ENCODE data around the gene LRIF1. TPM values are rescaled to one million over a fixed set of nuclear protein-coding genes. Genes with fewer than 3 reads are reported as not detected.
"Not testable (repeated sequence)": the region's sequence is repeated elsewhere in the genome, so short reads cannot be mapped to it uniquely, and the experiment has no call there.

LRIF1 gene
- total RNA-seq, 1 donor from 2014 or later, result 9.7 TPM

- Mint-ChIP-seq H3K9me3 (no peaks in the 10 kb centered on the region), H3K36me3 (ENCODE audit: low read depth) (peaks cover 19% of the 10 kb centered on the region), H3K27me3 (ENCODE audit: low read depth) (peaks cover 3% of the 10 kb centered on the region), H3K4me1 (no peaks in the 10 kb centered on the region), H3K4me3 (no peak overlapping the region), H3K27ac (ENCODE audit: unreplicated experiment) (no peak overlapping the region)
- DNase-seq (ENCODE audit: low read depth, low spot score), result no peak
- no peak for TF ChIP-seq CTCF (conservative IDR thresholded peaks at IDR 0.05)
Measured at GRCh38 chr1:110948038-110948810, 15.5 kb downstream of the LRIF1 start.

DNA sequence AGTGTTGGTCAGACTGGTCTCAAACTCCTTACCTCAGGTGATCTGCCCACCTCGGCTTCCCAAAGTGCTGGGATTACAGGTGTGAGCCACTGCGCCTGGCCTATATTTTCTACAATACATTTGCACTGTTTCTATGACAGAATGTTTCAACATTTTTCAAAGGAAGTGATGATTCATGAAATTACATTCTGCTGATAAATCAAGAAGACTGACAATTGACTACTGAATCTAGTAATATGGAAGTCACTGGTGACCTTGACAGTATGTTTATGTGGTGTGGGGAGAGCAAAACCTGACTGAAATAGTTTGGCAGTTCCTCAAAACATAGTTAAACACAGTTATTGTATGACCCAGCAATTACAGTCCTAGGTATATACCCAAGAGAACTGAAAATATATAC, 18.1 kb downstream of the LRIF1 start:
- no peaks in the 10 kb centered on the region for H3K9me3 Mint-ChIP-seq
- no peaks in the 10 kb centered on the region for H3K4me1 Mint-ChIP-seq
- peaks cover 15% of the 10 kb centered on the region for H3K36me3 Mint-ChIP-seq (ENCODE audit: low read depth)
- TF ChIP-seq CTCF (conservative IDR thresholded peaks at IDR 0.05), result no peak
- DNase-seq (ENCODE audit: low read depth, low spot score), result no peak
- H3K4me3 Mint-ChIP-seq, result no peak overlapping the region
- H3K27me3 Mint-ChIP-seq (ENCODE audit: low read depth), result no peaks in the 10 kb centered on the region
- no peak overlapping the region for H3K27ac Mint-ChIP-seq (ENCODE audit: unreplicated experiment)

DNA sequence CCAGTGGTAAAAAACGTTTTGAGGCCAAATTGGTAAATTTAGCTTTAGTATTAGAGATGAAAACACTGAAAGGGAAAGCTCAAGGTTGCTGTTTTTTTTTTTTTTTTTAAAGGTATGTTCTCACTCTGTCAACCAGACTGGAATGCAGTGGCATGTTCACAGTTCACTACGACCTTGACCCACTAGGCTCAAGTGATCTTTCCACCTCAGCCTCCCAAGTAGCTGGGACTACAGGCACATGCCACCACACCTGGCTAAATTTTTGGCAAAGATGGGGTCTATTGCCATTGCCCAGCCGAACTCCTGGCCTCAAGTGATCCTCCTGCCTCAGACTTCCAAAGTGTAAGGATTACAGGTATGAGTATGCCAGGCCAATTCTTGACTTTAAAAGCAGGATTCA, 18.9 kb downstream of the LRIF1 start:
- H3K4me1 Mint-ChIP-seq, result no peaks in the 10 kb centered on the region
- H3K27me3 Mint-ChIP-seq (ENCODE audit: low read depth), result peaks cover 1% of the 10 kb centered on the region
- H3K9me3 Mint-ChIP-seq, result peaks cover under 1% of the 10 kb centered on the region
- no peak overlapping the region for H3K4me3 Mint-ChIP-seq
- no peak overlapping the region for H3K27ac Mint-ChIP-seq (ENCODE audit: unreplicated experiment)
- DNase-seq (ENCODE audit: low read depth, low spot score), result no peak
- H3K36me3 Mint-ChIP-seq (ENCODE audit: low read depth), result peaks cover 12% of the 10 kb centered on the region
- TF ChIP-seq CTCF (conservative IDR thresholded peaks at IDR 0.05), result no peak

- Mint-ChIP-seq H3K4me1 (no peaks in the 10 kb centered on the region), H3K27me3 (ENCODE audit: low read depth) (peaks cover 8% of the 10 kb centered on the region), H3K27ac (ENCODE audit: unreplicated experiment) (no peak overlapping the region), H3K9me3 (peaks cover 17% of the 10 kb centered on the region), H3K36me3 (ENCODE audit: low read depth) (no peaks in the 10 kb centered on the region), H3K4me3 (no peak overlapping the region)
- no peak for TF ChIP-seq CTCF (conservative IDR thresholded peaks at IDR 0.05)
- no peak for DNase-seq (ENCODE audit: low read depth, low spot score)
Measured at GRCh38 chr1:110936567-110936966, 27.2 kb downstream of the LRIF1 start.

- not testable (repeated sequence) for H3K27ac Mint-ChIP-seq (ENCODE audit: unreplicated experiment); H3K27me3 Mint-ChIP-seq (ENCODE audit: low read depth); H3K9me3 Mint-ChIP-seq; H3K36me3 Mint-ChIP-seq (ENCODE audit: low read depth); H3K4me1 Mint-ChIP-seq; H3K4me3 Mint-ChIP-seq; DNase-seq (ENCODE audit: low read depth, low spot score)
Measured at GRCh38 chr1:110931097-110931496, 32.6 kb downstream of the LRIF1 start.

DNA sequence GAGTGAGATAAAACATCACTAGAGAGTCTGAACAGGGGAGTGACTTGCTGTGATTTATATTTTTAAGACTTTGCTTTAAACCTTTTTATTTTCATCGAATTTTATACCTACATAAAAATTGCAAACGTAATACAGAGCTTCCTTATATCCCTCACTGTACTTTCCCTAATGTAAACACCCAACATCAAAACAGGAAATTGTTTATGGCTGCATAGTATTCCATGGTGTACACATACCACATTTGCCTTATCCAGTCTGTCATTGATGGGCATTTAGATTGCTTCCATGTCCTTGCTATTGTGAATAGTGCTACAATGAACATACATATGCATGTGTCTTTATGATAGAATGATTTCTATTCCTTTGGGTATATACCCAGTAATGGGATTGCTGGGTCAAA, 34.8 kb downstream of the LRIF1 start:
- H3K4me3 Mint-ChIP-seq, result no peak overlapping the region
- H3K4me1 Mint-ChIP-seq, result no peaks in the 10 kb centered on the region
- no peak for TF ChIP-seq CTCF (conservative IDR thresholded peaks at IDR 0.05)
- peaks cover 4% of the 10 kb centered on the region for H3K9me3 Mint-ChIP-seq
- no peaks in the 10 kb centered on the region for H3K36me3 Mint-ChIP-seq (ENCODE audit: low read depth)
- no peak overlapping the region for H3K27ac Mint-ChIP-seq (ENCODE audit: unreplicated experiment)
- H3K27me3 Mint-ChIP-seq (ENCODE audit: low read depth), result peaks cover 12% of the 10 kb centered on the region
- no peak for DNase-seq (ENCODE audit: low read depth, low spot score)

All from neural crest cell (in vitro differentiated cells).